GM21515 (cell line): ENCODE results near the gene PTPRA.
"Not testable (repeated sequence)": the region's sequence is repeated elsewhere in the genome, so short reads cannot be mapped to it uniquely, and the experiment has no call there.

Experiments used
- ATAC-seq: cut with Tn5 transposase; IDR thresholded peaks from one replicate; pipeline ENCODE4 v1.9.1; 2021; ENCODE audit not compliant: unreplicated experiment

Gene PTPRA

DNA sequence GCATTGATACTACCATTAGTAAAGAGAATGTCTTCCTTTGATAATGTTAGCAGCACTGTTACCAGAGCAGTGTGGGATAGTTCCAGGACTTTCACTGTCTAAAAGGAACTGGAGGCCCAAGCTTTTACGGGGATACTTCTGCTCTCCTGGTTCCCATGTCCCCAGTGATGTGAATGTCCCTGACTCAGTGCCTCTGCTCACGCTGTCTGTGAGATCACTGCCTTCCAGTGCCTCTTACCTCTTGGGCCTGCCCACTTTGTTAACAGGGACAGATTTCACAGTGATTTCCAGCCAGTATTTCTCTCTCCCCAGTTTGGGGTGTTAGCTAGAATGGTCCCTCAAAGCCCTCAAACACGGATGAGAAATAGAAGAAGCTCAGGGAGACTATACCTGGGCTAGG lies 14.4 kb downstream of the PTPRA start:
- no peak for ATAC-seq

DNA sequence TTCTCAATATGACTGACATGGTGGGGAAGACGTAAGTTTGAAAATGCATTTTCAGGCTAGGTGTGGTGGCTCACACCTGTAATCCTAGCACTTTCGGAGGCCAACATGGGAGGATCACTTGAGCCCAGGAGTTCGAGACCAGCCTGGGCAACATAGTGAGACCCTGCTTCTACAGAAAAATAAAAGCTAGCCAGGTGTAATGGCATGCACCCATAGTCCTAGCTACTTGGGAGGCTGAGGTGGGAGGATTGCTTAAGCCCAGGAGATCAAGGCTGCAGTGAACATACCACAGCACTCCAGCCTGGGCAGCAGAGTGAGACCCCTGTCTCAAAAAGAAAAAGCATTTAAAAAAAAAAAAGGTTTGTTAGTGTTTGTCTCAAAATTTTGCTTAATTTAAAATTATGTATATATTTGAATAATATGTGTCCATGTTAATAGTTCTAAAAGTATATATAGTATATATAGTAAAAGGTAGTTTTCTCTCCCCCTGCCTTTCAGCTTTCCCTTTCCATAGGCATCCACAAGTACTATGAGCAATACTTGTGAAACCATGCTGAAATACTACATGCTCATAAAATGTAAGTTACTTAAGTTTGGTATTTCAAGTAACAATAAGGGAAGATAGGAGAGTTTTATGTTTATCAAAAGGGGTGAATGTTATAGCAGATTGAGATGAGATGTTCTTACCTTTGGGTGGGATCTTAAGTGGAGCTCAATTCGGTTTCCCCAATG lies 15.1 kb downstream of the PTPRA start:
- no peak for ATAC-seq

- no peak for ATAC-seq
Observed at GRCh38 chr20:2889209-2889608, 15.9 kb downstream of the PTPRA start.

DNA sequence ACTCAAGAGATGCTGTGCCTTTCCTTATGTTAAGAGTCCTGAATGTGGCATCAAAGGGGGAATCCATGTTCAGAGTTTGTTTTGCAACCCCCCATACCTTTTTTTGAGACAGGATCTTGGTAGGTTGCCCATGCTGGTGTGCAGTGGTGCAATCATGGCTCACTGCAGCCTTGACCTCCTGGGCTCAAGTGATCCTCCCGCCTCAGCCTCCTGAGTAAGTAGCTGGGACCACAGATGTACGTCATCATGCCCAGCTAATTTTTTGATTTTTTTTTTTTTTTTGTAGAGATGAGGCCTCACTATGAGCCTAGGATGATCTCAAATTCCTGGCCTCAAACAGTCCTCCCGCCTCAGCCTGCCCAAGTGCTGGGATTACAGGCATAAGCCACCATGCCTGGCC lies 16.5 kb downstream of the PTPRA start:
- no peak for ATAC-seq

GRCh38 chr20:2890742-2891141 lies 17.5 kb downstream of the PTPRA start:
- ATAC-seq = no peak

GRCh38 chr20:2891343-2891742 lies 18.1 kb downstream of the PTPRA start:
- ATAC-seq = no peak

DNA sequence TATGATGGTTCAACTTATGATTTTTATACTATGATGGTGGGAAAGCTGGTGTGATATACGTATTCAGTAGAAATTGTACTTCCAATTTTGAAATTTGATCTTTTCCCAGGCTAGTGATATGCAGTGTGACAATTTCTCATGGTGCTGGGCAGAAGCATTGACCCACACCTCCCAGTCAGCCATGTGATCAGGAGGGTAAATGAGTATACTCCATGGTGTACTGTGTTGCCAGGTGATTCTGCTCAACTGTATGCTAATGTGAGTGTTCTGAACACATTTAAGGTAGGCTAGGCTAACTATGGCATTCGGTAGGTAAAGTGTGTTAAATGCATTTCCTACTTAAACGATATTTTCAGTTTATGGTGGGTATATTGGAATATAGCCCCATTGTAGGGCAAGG lies 19.1 kb downstream of the PTPRA start:
- no peak for ATAC-seq

DNA sequence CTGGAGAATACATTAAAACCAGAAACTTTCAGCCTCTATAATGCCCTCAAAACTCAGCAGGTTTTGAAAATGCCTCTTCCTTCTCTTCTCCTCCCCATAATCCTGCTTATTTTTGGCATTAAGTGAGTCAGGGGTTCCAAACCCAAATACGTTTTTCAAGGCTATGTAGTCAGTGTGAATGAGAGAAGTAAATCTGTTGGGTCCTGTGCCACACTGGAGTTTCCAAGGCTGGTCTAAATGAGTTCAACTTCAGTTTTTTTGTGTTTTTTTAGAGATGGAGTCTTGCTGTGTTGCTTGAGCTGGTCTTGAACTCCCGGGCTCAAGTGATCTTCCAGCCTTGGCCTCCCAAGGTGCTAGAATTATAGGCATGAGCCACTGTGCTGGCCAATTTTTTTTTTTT lies 20.9 kb downstream of the PTPRA start:
- no peak for ATAC-seq

GRCh38 chr20:2895154-2895553 lies 21.9 kb downstream of the PTPRA start:
- not testable (repeated sequence) for ATAC-seq

DNA sequence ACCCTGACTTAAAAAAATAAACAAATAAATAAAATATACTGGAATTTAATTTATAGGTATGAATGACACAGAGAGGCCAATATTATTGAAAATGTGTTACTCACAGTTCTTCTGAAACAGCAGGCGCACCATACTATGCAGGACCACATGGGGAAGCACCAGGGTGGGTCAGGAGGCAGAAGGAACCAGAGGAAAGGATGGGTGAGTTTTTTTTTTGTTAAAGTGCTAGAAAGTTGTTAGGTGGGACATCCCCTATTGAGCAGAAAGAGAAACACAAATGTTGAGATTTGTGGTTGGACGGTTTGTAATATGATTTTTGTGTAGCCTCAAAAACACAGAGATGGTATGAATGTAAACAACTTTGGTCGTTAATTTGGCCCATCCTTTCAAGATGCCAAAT lies 26.0 kb downstream of the PTPRA start:
- ATAC-seq = no peak

DNA sequence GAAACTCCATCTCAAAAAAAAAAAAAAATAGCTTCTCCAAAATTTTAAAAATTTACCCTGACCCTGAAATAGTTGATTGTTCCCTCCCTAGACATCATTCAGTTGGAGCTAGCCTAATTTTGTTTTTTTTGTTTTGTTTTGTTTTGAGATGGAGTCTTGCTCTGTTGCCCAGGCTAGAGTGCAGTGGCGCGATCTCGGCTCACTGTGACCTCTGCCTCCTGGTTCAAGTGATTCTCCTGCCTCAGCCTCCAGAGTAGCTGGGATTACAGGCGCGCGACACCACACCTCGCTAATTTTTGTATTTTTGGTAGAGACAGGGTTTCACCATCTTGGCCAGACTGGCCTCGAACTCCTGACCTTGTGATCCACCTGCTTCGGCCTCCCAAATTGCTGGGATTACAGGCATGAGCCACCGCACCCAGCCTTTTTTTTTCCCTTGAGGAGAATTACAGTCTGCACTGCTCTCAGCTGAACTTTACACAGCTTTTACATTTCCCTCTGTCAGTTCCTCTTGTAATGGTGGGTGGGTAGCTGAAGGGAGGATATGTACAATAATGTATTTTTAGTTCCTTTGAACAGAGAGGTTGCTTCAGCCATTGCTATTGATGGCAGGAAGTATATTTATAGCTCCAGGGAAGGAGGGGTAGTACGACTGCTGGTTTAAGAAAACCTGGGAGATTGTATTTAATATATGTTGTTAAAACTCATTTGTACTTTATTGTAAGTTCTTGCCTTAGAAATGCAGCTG lies 27.7 kb downstream of the PTPRA start:
- no peak for ATAC-seq

DNA sequence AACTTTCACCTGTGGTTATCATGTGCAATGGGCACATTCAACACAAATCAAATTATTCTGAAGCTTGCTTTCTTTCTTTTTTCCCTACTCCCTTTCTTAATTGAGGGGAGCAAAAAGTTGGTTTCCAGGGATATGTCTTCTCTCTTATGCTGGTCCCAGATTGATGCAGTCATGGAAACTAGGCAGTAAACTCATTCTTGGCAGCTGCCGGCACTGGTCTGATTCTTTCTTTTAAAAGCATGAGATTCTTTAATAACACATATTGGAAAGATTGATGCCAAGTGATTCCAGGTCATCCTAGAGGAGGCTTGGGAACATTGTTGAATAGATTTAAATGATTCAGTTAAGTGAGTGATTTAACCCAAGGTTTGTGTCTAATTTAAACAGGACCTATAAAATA lies 29.0 kb downstream of the PTPRA start:
- no peak for ATAC-seq

DNA sequence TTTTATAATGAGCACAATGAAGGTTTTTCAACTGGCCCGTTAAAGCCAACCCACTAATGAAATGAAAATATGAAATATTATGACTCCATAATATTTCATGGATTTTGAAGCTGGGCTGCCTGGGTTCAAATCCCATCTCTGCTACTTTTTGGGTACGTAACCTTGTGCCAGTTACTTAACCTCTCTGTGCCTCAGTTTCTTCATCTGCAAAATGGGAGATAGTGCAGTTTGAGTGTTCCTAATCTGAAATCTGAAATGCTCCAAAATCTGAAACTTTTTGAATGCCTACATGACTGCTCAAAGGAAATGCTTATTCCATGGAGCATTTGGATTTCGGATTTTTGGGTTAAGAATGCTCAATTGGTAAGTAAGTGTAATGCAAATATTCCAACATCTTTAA lies 29.5 kb downstream of the PTPRA start:
- ATAC-seq = no peak

GRCh38 chr20:2903686-2904085 lies 30.4 kb downstream of the PTPRA start:
- no peak for ATAC-seq

GRCh38 chr20:2907519-2907918 lies 34.2 kb downstream of the PTPRA start:
- no peak for ATAC-seq

DNA sequence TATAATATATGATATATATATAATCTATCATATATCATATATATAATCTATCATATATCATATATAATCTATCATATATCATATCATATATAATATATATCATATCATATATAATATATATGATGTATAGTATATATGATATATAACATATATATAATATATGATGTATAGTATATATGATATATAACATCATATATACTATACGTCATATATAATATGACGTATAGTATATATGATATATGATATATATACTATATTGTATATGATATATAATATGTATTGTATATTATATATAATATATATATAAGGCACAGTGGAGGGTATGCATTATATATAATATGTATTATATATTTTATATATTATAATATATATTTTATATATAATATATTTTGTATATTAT lies 36.7 kb downstream of the PTPRA start:
- no peak for ATAC-seq

GRCh38 chr20:2911200-2911599 lies 37.9 kb downstream of the PTPRA start:
- no peak for ATAC-seq

- ATAC-seq = no peak
Observed at GRCh38 chr20:2914160-2914559, 40.9 kb downstream of the PTPRA start.

- ATAC-seq = no peak
Observed at GRCh38 chr20:2917266-2917665, 44.0 kb downstream of the PTPRA start.

GRCh38 chr20:2918096-2919049 lies 45.1 kb downstream of the PTPRA start:
- no peak for ATAC-seq

- no peak for ATAC-seq
Observed at GRCh38 chr20:2919518-2920245, 46.4 kb downstream of the PTPRA start.
